SH-SY5Y (cell line): ENCODE measurements around the gene STX4.

ENCODE experiments used
- GATA2 ChIP-seq: IDR thresholded peaks from 2 replicates; pipeline ENCODE4 v1.6.1; 2011; ENCODE audit warnings: mild to moderate bottlenecking, low read depth, low read length
- GATA3 ChIP-seq: IDR thresholded peaks from 2 replicates; pipeline ENCODE4 v1.6.1; 2011; ENCODE audit warnings: low read depth, mild to moderate bottlenecking, low read length, moderate library complexity

STX4 gene

DNA sequence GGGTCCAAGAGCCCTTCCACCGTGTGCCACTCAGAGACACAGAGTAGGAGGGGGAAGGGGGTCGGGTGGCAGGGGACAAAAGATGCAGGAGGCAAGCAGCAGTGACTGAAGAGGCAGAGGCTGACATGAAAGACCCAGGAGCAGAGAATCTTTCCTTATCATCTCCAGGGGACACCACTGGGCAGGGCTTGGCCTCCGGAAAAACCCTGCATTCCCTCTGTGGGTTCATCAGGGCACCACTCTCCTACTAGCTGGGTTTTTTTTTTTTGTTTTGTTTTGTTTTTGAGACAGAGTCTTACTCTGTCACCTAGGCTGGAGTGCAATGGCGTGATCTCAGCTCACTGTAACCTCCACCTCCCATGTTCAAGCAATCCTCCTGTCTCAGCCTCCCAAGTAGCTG, 2.1 kb upstream of the STX4 start:
- TF ChIP-seq GATA2 (no peak), GATA3 (no peak)

DNA sequence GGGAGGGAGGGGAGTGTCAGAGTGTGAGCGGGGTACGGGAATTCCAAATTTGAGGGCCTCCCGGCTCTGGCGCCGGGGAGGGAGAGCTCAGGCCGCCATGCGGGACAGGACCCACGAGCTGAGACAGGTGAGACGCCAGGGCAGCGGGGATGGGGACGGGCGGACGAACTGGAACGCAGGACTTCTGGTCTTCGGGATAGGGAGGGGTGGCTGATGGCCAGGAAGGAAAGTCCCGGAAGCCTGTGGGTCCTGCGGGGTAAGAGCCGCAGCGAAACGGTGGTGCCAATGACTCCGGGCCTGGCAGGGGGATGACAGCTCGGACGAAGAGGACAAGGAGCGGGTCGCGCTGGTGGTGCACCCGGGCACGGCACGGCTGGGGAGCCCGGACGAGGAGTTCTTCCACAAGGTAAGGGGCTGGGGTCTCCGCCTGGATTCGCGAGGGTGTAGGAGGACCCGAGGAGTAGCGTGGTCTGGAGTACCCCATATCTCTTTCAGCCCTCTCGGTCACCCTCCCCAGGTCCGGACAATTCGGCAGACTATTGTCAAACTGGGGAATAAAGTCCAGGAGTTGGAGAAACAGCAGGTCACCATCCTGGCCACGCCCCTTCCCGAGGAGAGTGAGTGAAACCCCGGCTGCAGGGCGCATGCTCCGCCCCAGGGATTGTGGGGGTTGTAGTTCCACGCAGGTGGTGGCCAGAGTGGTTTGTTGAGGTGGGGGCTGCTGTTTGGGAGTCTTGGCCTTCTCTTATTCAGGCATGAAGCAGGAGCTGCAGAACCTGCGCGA, 543 bp downstream of the STX4 start:
- TF ChIP-seq GATA3 (no peak), GATA2 (no peak)

DNA sequence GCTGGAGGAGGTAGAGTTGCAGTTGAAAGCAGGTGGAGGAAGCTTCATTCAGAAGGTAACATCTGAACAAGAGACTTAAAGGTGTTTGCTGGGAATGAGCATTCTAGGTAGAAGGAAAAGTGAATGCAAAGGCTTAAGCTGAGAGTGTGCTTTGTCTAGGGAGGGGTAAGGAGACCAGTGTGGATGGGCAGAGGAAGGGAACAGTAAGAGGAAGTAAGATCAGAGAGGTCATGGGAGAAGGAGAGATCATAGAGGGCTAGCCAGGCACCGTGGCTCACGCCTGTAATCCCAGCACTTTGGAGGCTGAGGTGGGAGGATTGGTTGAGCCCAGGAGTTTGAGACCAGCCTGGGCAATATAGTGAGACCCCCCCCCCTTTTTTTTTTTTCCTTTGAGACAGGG, 3.3 kb downstream of the STX4 start:
- no peak for TF ChIP-seq GATA3
- TF ChIP-seq GATA2, result no peak

GRCh38 chr16:31038993-31039392, 5.6 kb downstream of the STX4 start:
- no peak for TF ChIP-seq GATA3
- no peak for TF ChIP-seq GATA2

GRCh38 chr16:31042866-31043265, 9.5 kb downstream of the STX4 start:
- TF ChIP-seq GATA3 (no peak), GATA2 (no peak)

- no peak for TF ChIP-seq GATA2
- TF ChIP-seq GATA3, result no peak
Observed at GRCh38 chr16:31043352-31043751, 10.0 kb downstream of the STX4 start.

- TF ChIP-seq GATA2 (no peak), GATA3 (no peak)
Observed at GRCh38 chr16:31043898-31044481, 10.6 kb downstream of the STX4 start.

GRCh38 chr16:31050280-31051030, 17.1 kb downstream of the STX4 start:
- no peak for TF ChIP-seq GATA2
- TF ChIP-seq GATA3, result no peak

DNA sequence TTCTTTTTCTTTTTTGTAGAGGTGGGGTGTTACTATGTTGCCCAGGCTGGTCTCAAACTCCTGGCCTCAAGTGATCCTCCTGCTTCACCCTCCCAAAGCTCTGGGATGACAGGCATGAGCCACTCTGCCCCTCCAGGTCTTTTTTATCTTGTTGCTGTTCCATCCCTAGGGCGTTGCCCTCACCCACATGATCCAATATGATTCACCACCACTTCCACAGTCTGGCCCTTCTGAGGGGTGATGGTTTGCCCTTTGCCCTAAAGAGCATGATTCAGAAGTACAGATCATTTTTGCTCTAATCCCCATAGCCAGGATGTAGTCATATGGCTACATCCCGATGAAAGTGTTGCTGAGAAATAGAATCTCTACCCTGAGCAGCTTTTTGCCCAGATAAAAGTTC, 18.8 kb downstream of the STX4 start:
- no peak for TF ChIP-seq GATA3
- TF ChIP-seq GATA2, result no peak

DNA sequence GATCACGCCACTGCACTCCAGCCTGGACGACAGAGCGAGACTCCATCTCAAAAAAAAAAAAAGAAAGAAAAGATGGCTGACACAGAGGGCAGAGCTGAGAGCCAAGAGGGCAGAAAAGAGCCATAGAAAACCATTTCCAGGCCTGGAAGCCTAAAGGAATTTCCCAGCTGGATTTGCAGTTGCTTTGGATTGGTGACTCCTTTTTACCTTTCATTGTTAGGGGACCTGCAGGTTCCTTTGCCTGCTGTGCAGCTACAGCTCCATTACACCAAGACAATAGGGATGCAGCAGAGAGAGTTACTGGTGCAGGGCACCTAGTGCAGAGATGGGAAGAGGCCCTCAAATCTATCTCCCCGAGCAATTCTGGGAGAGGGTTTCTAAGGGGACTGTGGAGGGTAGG, 22.3 kb downstream of the STX4 start:
- TF ChIP-seq GATA3, result no peak
- no peak for TF ChIP-seq GATA2

DNA sequence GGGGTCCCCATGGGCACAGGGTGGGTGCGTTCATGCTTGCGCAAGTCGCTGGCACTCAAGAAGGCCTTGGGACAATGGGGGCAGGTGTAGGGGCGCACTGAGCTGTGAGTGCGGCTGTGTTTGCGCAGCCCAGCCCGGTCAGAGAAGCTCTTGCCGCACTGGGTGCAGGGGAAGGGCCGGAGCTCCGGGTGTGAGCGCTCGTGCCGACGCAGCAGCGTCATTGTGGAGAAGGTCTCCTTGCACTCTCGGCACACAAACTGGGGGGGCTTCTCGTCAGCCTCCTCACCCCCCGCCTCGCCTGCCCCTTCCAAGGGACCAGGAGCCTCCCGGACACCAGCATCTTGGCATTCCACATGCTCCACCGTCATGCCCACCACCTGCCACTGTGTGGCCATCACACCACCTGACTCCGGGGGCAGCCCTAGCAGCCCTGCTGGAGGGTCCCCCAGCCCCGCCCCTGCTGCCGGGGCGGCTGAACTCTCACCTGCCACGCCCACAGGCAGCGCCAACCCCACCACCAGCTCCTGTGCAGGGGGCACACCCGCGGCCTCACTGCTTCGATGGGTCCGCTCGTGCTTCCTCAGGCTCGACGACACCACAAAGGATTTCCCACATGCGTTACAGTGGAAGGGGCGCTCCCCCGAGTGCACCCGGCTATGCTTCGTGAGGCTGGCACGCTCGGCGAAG, 27.9 kb downstream of the STX4 start:
- TF ChIP-seq GATA3 (no peak), GATA2 (no peak)

- no peak for TF ChIP-seq GATA3
- no peak for TF ChIP-seq GATA2
Observed at GRCh38 chr16:31061813-31062440, 28.6 kb downstream of the STX4 start.

DNA sequence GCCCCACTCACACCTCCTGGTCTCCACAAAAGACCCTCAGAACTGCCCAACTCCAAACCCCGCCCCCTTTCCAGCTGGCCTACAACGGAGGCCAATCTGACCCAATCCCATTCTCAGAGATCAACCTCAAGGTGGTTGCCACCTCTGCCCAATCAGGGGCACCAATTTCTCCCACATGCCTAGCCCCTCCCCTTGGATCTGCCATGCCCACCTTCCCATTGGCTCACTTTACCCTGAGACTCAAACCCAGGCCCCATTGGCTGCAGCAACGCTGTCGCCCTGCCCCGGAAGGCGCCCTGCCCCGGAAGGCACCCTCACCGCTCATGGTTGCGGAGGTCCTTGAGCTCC, 30.1 kb downstream of the STX4 start:
- TF ChIP-seq GATA2 (no peak), GATA3 (no peak)
